ENCODE results near the gene ZNF79. TPM values are rescaled to one million over a fixed set of nuclear protein-coding genes. Genes with fewer than 3 reads are reported as not detected.

Gene ZNF79
- total and polyA plus RNA-seq, 2 of the 8 experiments (the other 6 are each of a cell fraction or from before 2014, with no cell fraction given), result 2.4 to 7.4 TPM

DNA sequence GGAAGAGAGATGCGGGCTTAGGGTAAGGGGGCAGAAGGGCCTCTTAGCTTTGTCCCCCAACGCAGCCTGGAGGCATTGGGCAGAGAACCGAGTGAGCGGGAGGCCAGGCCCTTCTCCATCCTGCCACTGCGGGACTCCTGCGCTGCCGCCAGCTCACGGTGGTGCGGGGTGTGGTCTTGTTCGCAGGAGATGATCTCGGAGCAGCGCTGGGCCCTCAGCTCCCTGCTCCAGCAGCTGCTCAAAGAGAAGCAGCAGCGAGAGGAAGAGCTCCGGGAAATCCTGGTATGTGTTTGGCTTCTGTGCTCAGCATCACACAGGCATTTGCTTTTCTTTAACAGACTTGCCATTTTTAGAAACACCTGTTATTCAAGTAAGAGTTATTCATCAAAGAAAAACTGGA, 68.4 kb downstream of the ZNF79 start:
- Histone ChIP-seq H4K91ac (replicated peaks; ENCODE audit: insufficient read length, low read length) (no peak overlapping the region), H3K4ac (replicated peaks; ENCODE audit: insufficient read length, low read depth, low read length) (no peak overlapping the region), H2BK120ac (replicated peaks; ENCODE audit: low read depth, low read length) (no peak overlapping the region), H3K4me1 (replicated peaks in 1 of 4; ENCODE audit: control insufficient read depth in 3 of 4, insufficient read depth in 4 of 4, low read length in 3 of 4) (peaks cover 0 to 7% (median 2%) of the 10 kb centered on the region in 4 experiments; a peak in 5 of 7 replicates), H3K9ac (replicated peaks in 1 of 4; ENCODE audit: extremely low read depth in 1 of 4, low read depth in 3 of 4, low read length in 3 of 4) (no peak overlapping the region), H3K56ac (replicated peaks; ENCODE audit: insufficient read length, low read depth, low read length) (no peak overlapping the region), H3K18ac (ENCODE audit: extremely low read depth, low read length) (no peak overlapping the region), H2AK5ac (ENCODE audit: low read depth, low read length) (no peak overlapping the region), H4K8ac (ENCODE audit: extremely low read depth, insufficient read depth, low read length) (no peak overlapping the region), H4K20me1 (replicated peaks in 1 of 2; ENCODE audit: control insufficient read depth in 1 of 2, insufficient read depth in 2 of 2, low read length in 2 of 2) (peaks cover 0 to 1% of the 10 kb centered on the region in 2 experiments), H3K27ac (ENCODE audit: low read depth, low read length) (no peak overlapping the region), H3K14ac (ENCODE audit: insufficient read length) (no peak overlapping the region), H3K79me2 (ENCODE audit: control insufficient read depth in 1 of 2, insufficient read depth in 2 of 2, low read length in 2 of 2) (no peaks in the 10 kb centered on the region), H3K4me2 (ENCODE audit: insufficient read depth in 1 of 2, low read depth in 2 of 2, low read length in 2 of 2) (no peak overlapping the region), H2BK12ac (ENCODE audit: low read depth, low read length) (no peak overlapping the region), H3K23me2 (ENCODE audit: low read depth, low read length) (no peaks in the 10 kb centered on the region), H3K23ac (ENCODE audit: insufficient read length) (no peak overlapping the region), H4K5ac (ENCODE audit: insufficient read length, low read depth, low read length) (no peak overlapping the region), H2BK20ac (ENCODE audit: low read length) (no peak overlapping the region), H3K36me3 (ENCODE audit: control insufficient read depth in 2 of 4, insufficient read depth in 4 of 4, low read length in 3 of 4) (peaks cover 3 to 7% (median 5%) of the 10 kb centered on the region in 4 experiments; a peak in 4 of 8 replicates), H3K79me1 (ENCODE audit: low read depth, low read length) (no peaks in the 10 kb centered on the region), H3K9me3 (ENCODE audit: insufficient read depth in 2 of 2, low read depth in 1 of 2, low read length in 1 of 2) (no peaks in the 10 kb centered on the region), H3K4me3 (ENCODE audit: extremely low read depth in 1 of 4, insufficient read depth in 2 of 4, low read depth in 3 of 4, low read length in 4 of 4) (no peak overlapping the region), H2BK15ac (ENCODE audit: low read length) (no peak overlapping the region), H2AFZ (ENCODE audit: low read length) (no peak overlapping the region), H2BK5ac (ENCODE audit: low read depth, low read length) (no peak overlapping the region), H3K27me3 (replicated peaks in 1 of 4; ENCODE audit: control insufficient read depth in 3 of 4, extremely low read depth in 1 of 4, insufficient read depth in 3 of 4, low read length in 3 of 4) (no peaks in the 10 kb centered on the region)
- FAIRE-seq, result no peak
- ChIA-PET CTCF (ENCODE audit: partially characterized antibody) (interaction anchor here (0.5 to 6.9 kb wide), 10 partner anchors 11 to 377 kb away, joined by 3 to 78 read pairs (median 3); no protein-coding TSS in a partner anchor), POLR2A (ENCODE audit: partially characterized antibody) (interaction anchor here (3.1 kb wide), 1 partner anchor 41 kb away, joined by 16 read pairs; the partner anchor contains the start of genes LRSAM1 and RPL12)
- DNase-seq (ENCODE audit: low read depth in 1 of 2, low spot score in 2 of 2), result no peak
- 87% methylated on average over 14 of the region's 14 CpGs; no CpG with 5 or more reads in 1 of the 2 experiments for WGBS, 2 experiments (ENCODE audit: extremely low coverage in 1 of 2, insufficient coverage in 1 of 2, insufficient read length in 1 of 2, insufficient replicate concordance in 2 of 2, low coverage in 1 of 2, low lambda C conversion rate in 2 of 2, missing lambda C conversion rate in 1 of 2)
- TF ChIP-seq, protein P1, sequence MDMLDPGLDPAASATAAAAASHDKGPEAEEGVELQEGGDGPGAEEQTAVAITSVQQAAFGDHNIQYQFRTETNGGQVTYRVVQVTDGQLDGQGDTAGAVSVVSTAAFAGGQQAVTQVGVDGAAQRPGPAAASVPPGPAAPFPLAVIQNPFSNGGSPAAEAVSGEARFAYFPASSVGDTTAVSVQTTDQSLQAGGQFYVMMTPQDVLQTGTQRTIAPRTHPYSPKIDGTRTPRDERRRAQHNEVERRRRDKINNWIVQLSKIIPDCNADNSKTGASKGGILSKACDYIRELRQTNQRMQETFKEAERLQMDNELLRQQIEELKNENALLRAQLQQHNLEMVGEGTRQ (IDR thresholded peaks at IDR 0.05; ENCODE audit: low read length), result no peak
- TF ChIP-seq GTF2F1 (IDR thresholded peaks at IDR 0.05; ENCODE audit: borderline replicate concordance, low read depth, low read length), result no peak
- no peak for TF ChIP-seq KDM5A (IDR thresholded peaks at IDR 0.05; ENCODE audit: low read length)
- no peak for TF ChIP-seq TAF7 (optimal IDR thresholded peaks at IDR 0.05; ENCODE audit: borderline replicate concordance, low read depth, low read length)
- TF ChIP-seq, protein P2, sequence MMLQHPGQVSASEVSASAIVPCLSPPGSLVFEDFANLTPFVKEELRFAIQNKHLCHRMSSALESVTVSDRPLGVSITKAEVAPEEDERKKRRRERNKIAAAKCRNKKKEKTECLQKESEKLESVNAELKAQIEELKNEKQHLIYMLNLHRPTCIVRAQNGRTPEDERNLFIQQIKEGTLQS (IDR thresholded peaks at IDR 0.05; ENCODE audit: insufficient read depth, low read depth, low read length), result no peak
- no peak for TF ChIP-seq ASH2L (IDR thresholded peaks at IDR 0.05; ENCODE audit: low read length)
- no peak for TF ChIP-seq TCF12 (IDR thresholded peaks at IDR 0.05; ENCODE audit: low read depth, low read length)
- TF ChIP-seq GABPA (IDR thresholded peaks at IDR 0.05; ENCODE audit: borderline replicate concordance, insufficient read depth, low read length), result no peak
- no peak for TF ChIP-seq SUZ12 (IDR thresholded peaks at IDR 0.05; ENCODE audit: low read length)
- TF ChIP-seq CTBP2 (IDR thresholded peaks at IDR 0.05; ENCODE audit: borderline replicate concordance, insufficient read depth, insufficient read length, low read length), result no peak
- no peak for TF ChIP-seq SIRT6 (IDR thresholded peaks at IDR 0.05; ENCODE audit: low read length)
- TF ChIP-seq TAF1 (IDR thresholded peaks at IDR 0.05; ENCODE audit: low read depth, low read length), result no peak
- TF ChIP-seq ZNF274 (IDR thresholded peaks at IDR 0.05; ENCODE audit: borderline replicate concordance, extremely low read depth, low read length), result no peak

Measured in H1 (cell line).